Renal cortical epithelial cell (primary cell): ENCODE measurements around the gene MLYCD. TPM values are rescaled to one million over a fixed set of nuclear protein-coding genes. Genes with fewer than 3 reads are reported as not detected.

Experiments
- DNase-seq: peaks from one replicate; pipeline ENCODE4 v3.0.0-alpha.2; 2011; ENCODE audit warnings: low read depth
- total RNA-seq: library from RNA; depleted of rRNA; stranded (reverse); fragments of >200 nt; gene quantifications from 2 replicates; pipeline ENCODE4 v1.2.3, GENCODE V29; 2014

Gene MLYCD
- total RNA-seq, 1 donor from 2014 or later: 7.1 TPM

GRCh38 chr16:83956336-83957289 lies 57.7 kb downstream of the MLYCD start:
- DNase-seq: peak; percentile 60

GRCh38 chr16:83957296-83957855 lies 58.5 kb downstream of the MLYCD start:
- no peak for DNase-seq

GRCh38 chr16:83958137-83958845 lies 59.4 kb downstream of the MLYCD start:
- no peak for DNase-seq

- DNase-seq: no peak
Observed at GRCh38 chr16:83958846-83959565, 60.1 kb downstream of the MLYCD start.

- no peak for DNase-seq
Observed at GRCh38 chr16:83959656-83960434, 60.9 kb downstream of the MLYCD start.

GRCh38 chr16:83960521-83961249 lies 61.8 kb downstream of the MLYCD start:
- no peak for DNase-seq

GRCh38 chr16:83961591-83961990 lies 62.7 kb downstream of the MLYCD start:
- no peak for DNase-seq

- DNase-seq: no peak
Observed at GRCh38 chr16:83963277-83964119, 64.6 kb downstream of the MLYCD start.

- no peak for DNase-seq
Observed at GRCh38 chr16:83964684-83965443, 65.9 kb downstream of the MLYCD start.

- no peak for DNase-seq
Observed at GRCh38 chr16:83965444-83966152, 66.7 kb downstream of the MLYCD start.

- DNase-seq: no peak
Observed at GRCh38 chr16:83966153-83966696, 67.3 kb downstream of the MLYCD start.

GRCh38 chr16:83967091-83967490 lies 68.2 kb downstream of the MLYCD start:
- DNase-seq: no peak

GRCh38 chr16:83967838-83968305 lies 69.0 kb downstream of the MLYCD start, which contains the start of gene NECAB2:
Gene NECAB2, plus strand, starts transcription at chr16:83968244. Its CDS starts 405 bp downstream, at chr16:83968649.
- no peak for DNase-seq

GRCh38 chr16:83968306-83968851 lies 69.5 kb downstream of the MLYCD start:
- no peak for DNase-seq

- DNase-seq: no peak
Observed at GRCh38 chr16:83968891-83969649, 70.2 kb downstream of the MLYCD start.

GRCh38 chr16:83969771-83970429 lies 71.0 kb downstream of the MLYCD start:
- no peak for DNase-seq
